Neural cell (in vitro differentiated cells): ENCODE measurements around the gene ACOX3.

Experiments
- SMC3 ChIP-seq: fragments of 450-650 bp; conservative IDR thresholded peaks from 2 replicates; pipeline ENCODE4 v1.6.1; 2014; ENCODE audit warnings: antibody characterized with exemption, mild to moderate bottlenecking, moderate library complexity; ENCODE audit not compliant: poor library complexity
- TF ChIP-seq, protein P1 (sequence below): fragments of 450-650 bp; IDR thresholded peaks from 2 replicates; pipeline ENCODE4 v1.5.1; 2014; ENCODE audit warnings: antibody characterized with exemption, mild to moderate bottlenecking, moderate library complexity; ENCODE audit not compliant: poor library complexity, severe bottlenecking
- TF ChIP-seq, protein P2 (sequence below): IDR thresholded peaks from 2 replicates; pipeline ENCODE4 v1.6.1; 2012; ENCODE audit warnings: borderline replicate concordance

DNA sequence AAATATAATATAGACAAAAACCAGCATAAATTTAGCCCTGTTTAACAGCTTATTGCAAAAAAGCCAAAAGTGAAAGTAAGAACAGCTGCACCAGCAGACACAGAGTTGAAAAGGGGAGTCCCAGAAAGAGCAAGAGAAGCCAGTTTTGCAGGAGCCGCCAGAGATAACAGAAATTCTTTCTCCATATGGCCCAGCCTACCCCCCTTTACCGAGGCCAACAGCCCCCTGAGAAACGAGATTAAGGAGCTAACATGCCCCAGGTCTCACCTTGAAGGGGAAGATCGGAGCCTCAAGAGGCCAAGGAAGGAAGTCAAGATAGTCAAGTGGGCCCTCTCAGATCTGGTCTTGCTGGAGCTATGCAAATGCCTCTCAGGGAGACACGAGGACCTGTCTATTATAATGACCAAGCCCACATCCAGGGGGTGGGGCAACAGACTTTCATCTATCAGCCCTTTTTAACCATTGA, 4.8 kb downstream of the ACOX3 start:
- TF ChIP-seq SMC3: no peak
- TF ChIP-seq, protein P1, sequence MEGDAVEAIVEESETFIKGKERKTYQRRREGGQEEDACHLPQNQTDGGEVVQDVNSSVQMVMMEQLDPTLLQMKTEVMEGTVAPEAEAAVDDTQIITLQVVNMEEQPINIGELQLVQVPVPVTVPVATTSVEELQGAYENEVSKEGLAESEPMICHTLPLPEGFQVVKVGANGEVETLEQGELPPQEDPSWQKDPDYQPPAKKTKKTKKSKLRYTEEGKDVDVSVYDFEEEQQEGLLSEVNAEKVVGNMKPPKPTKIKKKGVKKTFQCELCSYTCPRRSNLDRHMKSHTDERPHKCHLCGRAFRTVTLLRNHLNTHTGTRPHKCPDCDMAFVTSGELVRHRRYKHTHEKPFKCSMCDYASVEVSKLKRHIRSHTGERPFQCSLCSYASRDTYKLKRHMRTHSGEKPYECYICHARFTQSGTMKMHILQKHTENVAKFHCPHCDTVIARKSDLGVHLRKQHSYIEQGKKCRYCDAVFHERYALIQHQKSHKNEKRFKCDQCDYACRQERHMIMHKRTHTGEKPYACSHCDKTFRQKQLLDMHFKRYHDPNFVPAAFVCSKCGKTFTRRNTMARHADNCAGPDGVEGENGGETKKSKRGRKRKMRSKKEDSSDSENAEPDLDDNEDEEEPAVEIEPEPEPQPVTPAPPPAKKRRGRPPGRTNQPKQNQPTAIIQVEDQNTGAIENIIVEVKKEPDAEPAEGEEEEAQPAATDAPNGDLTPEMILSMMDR: no peak
- TF ChIP-seq, protein P2, sequence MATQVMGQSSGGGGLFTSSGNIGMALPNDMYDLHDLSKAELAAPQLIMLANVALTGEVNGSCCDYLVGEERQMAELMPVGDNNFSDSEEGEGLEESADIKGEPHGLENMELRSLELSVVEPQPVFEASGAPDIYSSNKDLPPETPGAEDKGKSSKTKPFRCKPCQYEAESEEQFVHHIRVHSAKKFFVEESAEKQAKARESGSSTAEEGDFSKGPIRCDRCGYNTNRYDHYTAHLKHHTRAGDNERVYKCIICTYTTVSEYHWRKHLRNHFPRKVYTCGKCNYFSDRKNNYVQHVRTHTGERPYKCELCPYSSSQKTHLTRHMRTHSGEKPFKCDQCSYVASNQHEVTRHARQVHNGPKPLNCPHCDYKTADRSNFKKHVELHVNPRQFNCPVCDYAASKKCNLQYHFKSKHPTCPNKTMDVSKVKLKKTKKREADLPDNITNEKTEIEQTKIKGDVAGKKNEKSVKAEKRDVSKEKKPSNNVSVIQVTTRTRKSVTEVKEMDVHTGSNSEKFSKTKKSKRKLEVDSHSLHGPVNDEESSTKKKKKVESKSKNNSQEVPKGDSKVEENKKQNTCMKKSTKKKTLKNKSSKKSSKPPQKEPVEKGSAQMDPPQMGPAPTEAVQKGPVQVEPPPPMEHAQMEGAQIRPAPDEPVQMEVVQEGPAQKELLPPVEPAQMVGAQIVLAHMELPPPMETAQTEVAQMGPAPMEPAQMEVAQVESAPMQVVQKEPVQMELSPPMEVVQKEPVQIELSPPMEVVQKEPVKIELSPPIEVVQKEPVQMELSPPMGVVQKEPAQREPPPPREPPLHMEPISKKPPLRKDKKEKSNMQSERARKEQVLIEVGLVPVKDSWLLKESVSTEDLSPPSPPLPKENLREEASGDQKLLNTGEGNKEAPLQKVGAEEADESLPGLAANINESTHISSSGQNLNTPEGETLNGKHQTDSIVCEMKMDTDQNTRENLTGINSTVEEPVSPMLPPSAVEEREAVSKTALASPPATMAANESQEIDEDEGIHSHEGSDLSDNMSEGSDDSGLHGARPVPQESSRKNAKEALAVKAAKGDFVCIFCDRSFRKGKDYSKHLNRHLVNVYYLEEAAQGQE: no peak
